GM21619 (cell line): ENCODE measurements around the gene INPP4A.
A peak's percentile ranks its signal among the peaks of the same experiment; 100 is the strongest.

Experiments used
- ATAC-seq: cut with Tn5 transposase; IDR thresholded peaks from one replicate; pipeline ENCODE4 v1.9.1; 2021; ENCODE audit not compliant: unreplicated experiment

INPP4A gene

DNA sequence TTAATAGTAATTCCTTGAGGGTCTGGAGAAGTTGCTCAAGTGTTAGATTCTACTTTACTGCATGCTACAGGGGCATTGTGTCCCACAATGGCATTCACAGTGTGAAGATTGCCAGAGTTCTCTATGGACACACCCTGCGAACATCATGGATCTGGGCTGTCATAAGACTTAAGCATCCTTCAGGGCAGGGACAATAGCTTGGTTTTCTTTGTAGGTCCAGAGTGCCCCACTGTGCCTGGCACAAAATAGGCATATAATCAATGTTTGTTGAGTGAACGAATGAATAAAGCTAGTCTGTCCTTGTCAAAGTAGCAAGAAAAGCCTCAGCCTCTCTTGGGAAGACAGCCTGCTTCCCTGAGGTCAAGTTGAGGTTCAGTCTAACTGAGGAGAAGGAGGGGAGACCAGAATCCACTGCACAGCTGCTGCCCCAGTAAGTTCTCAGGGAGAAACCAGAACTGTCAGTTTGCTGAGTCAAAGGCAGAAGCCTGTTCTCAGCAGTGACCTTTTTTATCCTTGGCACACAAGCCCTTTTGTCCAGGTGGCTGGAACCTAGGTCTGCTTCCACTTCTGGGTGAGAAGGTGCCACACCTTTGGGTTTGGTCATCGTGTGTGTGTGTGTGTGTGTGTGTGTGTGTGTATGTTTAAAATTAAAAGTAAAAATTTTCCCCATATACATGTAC, 15.0 kb downstream of the INPP4A start:
- no peak for ATAC-seq

DNA sequence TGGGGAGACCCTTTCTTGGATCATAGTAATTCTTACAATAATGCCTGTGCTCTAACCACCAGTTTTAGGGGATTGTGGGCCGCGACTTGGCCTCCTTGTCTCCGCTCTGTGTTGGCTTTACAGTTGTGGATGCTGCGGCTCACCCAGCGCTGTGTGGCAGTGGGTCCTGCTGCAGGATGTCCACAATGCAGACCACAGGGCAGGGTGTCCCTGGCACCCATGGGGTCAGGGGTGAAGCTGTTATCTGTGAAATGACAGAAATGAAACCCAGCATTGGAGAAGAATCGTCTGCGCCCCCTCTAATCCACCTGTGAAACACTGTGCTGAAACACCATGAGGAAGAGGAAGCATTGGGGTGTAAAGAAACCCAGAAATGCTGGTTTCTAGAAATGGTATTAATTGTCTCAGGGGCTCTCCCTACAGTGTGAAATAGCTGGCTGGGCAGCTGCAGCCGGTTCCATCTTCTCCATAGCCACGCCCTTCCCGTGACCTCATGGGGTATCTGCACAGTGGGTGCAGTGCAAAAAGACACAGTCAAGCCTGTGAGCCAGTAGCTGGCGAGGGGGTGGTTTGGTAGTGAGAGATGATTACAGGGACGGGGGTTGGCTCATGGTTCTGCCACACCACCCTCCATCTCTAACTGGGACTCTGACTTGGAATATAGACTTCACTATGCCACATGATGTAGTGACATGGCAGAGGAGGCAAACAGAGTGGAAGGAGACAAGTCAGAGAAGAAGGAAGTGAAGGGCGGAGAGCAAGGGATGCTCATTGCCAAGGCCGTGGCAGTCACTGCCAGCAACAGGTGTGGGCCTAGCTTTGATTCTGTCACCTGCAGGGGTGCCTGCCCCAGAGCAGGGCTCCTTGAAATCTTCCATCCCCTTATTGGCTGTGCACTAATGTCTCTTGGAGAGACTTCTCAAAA, 16.2 kb downstream of the INPP4A start:
- ATAC-seq = peak; percentile 61

DNA sequence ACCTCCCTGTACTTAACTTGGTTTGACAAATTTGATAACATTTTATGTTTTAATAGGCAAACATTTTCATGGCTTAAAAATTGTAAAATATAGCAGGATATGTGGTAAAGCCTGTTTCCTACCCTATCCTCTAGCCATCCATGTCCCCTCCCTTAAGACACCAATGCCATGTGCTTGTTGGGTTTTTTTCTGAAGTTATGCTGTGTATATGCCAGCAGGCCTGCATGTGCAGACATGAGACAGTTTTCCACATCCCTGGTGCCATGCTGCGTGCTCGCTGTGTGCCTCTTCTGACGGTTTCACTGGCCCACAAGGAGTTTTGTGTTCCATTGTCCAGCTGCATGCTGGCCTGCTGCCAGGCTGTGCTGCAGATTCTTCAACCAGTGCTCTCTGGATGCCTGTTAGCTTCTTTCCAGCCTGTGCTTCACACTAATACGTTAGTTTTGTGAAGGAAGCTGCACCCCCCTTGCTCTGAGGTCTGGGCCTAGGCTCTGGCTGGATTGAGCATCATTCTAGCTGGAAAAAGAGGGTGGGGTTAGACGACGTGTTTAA, 16.9 kb downstream of the INPP4A start:
- ATAC-seq = no peak

DNA sequence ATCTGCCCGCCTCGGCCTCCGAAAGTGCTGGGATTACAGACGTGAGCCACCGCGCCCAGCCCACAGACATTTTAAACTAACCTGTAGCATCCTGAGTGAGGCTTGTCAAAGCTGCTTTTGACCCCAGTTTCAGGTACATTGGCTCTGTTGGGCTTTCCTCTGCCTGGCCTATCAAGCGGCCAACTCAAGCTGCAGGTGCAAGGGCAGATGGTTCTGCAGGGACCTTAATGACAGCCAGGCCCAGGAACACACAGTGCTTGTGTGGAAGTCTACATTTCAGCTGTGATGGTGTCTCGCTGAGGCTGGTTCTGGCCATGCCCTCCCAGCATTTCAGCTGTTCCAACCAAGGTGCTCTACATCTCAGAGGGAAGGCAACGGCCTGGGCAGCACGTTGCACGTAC, 18.4 kb downstream of the INPP4A start:
- ATAC-seq = no peak

DNA sequence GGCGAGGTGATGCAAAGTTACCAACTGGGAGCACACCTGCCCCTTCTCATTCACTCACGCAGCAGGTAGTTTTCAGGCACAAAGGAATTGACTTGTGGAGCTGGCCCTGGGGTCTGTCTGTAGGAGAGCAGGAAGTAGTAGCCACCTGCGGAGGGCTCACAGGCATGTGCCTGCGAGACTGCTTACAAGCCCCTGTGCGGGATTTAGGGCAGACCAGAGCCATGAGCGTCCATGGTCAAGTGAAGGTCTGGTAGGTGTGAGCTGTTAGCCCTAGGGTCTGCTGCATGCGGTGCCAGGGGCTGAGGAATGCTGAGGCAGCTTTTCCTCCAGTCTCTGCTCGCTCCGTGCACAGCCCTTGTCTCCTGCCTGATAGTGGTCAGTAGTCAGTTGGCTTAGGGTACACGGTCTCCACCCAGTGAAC, 18.9 kb downstream of the INPP4A start:
- ATAC-seq = no peak

DNA sequence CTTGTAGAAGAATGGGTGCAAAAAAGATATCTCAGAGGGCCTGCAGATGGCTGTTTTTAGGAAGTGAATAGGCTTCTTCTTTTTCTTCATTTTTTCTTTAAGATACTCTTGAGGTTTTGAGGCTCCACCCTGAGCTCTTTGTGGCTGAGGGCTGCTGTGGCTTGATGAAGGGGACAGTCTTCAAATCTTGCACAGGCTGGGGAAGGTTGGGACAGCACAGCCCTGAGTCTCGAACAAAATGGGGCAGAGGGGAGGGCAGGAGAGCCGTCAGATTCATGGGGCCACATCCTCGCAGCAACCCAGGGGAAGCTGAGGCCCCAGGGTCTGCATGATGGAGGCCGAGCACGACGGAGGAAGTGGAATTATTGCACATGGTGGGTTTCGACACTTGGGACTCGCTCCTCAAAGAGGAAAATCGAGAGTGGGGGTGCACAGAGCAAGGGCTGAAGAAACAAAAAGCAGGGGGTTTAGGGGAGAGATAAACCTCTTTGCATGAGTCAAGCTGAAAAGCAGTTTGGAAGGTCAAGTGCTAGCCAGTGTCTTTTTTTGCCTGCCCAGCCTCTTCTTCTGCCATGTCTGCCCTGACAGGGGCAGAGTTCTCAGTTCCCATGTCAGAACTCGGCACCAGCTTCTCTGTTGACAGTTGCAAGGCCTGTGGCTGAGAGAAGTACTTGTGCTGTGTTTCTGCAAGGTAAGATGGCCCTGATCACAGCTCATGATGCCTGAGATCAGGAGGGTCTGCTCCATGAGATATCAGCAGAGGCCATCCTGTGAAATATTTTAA, 19.5 kb downstream of the INPP4A start:
- ATAC-seq = no peak

DNA sequence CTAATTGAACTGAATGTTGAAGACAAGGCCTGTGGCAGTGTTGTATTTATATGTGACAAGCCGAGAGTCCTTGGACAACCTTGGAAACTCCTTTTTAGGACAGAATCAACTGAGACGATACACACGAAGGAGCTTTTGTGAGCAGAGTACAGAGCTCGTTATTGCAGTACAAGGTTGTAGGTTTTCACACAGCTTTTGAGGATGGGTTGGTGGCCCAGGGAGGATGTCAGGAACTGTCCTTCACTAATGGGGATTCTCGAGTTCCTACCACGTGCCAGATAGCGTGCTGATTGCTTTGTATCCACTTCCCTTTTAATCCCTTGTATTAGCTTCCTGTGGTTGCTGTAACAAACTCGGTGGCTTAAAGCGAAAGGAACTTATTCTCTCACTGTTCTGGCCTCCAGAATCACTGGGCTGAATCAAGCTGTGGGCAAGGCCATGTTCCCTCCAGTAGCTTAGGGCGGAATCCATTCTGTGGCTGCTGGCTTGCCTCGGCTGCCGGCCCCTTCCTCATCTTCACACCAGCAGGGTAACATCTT, 20.2 kb downstream of the INPP4A start:
- ATAC-seq = peak; percentile 32

DNA sequence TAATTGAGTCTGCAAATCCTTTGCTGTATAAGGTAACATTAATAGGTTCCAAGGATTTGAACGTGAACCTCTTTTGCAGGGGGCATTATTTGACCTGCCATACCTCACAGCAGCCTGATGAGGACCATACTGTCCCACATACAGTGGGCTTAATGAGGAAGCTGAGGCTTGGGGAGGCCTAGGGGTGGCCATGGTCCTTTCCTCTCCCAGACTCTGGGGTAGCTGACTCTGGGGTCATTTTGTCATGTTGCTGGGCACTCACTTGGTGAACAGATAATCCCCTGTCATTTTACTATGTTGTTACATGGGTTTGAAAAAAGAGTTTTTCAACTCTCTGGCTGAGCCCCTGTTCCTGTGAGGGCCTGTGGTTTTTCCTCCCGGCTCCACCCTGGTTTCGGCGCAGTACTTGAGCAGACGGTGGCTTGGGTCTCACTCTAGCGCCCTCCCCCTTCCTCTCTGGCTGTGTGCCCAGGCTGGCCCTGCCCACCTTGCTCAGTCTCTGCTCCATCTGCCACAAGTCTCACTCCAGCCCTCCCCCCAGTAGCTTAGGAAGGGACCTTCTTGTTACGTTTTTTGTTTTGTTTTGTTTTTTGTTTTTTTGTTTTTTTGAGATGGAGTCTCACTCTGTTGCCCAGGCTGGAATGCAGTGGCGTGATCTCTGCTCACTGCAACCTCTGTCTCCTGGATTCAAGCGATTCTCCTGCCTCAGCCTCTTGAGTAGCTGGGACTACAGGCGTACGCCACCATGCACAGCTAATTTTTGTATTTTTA, 21.0 kb downstream of the INPP4A start:
- ATAC-seq = peak; percentile 30

DNA sequence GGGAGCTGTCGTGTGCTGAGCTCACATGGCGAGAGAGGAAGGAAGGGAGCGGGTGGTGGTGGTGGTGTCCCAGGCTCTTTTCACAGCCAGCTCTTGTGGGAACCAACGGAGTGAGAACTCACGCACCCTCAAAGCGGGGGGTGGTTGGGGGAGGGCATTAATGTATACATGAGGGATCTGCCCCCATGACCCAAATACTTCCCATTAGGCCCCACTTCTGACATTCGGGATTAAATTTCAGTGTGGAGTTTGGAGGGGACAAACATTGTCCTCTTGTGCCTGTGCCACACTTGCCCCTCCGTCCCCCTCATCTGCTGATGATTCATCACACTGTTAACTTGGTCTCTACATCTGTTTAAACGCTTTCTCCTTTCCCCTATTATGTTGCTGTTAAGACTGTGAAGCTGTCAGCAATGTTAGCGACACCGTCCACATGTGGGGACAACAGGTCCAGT, 22.5 kb downstream of the INPP4A start:
- no peak for ATAC-seq

DNA sequence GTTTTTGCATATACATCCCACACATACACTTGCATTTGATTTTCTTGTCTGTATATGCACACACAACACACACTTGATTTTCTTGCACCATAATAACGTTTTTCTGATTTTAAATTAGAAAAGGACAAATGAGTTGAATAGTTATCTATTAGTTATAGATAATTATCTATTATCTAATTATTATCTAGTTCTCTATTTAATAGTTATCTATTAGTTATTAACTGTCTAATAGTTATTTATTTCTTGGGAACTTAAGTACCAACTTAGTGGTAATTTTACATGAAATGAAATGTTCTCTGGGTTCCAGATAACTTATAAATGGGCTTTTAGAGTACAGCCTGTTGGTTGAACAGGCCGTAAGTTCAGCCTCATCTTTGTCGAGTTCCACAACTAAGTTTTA, 23.0 kb downstream of the INPP4A start:
- no peak for ATAC-seq

DNA sequence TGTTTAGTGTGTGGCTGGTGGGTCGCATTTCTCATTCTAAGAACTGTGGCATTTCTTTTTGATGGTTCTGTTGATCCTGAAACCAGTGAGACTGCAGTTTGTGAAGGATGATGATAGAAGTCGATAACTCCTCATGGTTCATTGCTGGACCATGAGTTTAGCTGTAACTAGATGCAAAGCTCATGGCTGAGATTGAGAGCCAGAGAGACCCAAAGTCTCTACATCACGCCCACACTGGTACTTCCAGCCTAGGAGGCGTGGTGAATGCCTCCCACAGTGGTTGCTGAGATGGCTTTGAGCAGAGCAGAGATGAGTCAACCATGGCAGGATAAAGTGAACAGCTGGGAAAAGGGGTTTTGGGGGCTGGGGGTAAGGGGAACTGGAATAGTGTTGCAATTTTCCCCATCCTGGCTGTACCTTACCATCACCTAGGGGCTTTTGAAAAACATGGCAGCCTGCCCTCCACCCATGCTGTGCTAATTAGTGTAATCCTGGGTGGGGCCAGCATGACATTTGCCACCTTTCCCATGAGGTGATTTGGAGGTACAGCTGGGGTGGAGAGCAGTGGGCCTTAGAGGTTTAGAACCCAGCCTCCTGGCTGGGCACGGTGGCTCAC, 24.1 kb downstream of the INPP4A start:
- ATAC-seq = peak; percentile 41

DNA sequence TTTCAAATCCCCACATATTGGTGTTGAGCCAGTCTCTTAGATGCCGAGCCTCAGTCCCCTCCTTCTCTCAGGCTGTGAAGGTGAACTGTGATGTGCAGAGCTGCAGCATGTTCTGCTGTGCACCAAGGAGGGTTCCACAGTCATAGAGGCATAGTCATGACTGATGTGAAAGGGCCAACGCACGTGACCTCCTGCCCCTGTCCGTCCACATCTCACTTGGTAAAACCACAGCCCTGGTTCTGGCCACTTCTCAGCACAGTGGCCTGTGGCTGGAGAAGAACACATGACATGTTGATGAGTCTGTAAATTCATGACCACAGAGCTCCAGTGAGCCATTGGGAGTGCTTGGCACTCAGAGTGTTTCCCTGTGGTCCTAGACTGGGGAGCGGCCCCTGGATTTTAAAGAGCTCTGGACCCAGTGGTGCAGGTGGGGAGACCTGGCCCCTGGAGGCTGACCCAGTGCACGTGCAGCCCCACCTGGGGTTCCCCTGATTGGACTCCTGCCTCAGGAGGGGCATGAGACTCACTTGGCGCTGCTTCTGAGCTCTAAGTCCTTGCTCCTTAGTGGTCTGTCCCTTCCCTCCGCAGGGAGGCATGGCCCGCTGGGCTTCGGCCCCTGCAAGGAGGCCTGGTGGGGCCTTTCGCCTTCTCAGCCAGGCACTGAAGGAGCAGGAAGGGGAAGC, 25.3 kb downstream of the INPP4A start:
- no peak for ATAC-seq

DNA sequence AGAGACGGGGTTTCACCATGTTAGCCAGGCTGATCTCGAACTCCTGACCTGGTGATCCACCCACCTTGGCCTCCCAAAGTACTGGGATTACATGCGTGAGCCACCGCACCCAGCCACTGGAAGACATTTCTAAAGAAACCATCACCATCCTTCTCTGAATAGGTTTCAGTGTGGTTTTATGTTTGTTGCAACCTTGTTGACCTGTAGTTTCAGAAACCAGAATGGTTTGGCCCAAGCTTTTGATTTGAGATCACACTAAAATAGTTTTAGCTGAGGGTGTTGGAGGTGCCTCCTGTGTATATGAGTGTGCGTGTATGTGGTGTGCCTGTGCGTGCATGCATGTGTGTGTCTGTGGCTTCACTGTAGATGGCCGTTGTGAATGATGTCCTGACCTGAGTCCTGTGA, 26.2 kb downstream of the INPP4A start:
- no peak for ATAC-seq

DNA sequence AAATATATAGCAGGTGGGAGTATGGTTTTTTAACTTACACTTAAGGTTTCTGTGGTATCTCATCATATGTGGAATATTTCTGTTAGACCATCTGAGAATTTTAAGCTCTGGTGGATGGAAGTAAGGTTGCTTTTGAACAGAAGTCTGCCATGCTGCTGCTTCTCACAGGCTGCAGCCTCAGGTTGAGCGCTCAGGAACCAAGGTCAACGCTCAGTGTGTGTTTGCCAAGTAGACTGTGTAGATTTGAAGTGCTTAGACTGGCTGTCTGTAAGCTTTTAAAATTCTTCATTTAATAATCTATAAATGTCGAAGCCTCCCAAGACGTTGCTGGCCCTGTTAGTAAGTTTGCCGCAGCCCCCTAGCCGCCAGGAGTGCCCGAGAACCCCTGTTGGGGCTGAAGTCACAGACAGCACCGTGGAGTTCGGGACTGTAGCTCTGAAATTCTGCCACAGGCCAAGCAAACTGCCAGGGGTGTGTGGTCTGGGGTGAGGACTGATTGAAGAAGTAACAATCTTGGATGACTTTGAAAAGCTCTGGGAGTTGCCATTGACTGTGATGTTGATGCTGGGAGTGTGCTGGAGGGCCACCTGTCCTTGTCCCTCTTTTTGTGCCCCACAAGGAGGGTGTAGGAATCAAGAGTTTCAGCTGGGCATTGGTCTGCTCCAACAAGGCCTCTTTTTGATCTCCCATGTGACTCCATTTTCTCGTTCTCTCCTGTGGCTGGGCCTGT, 26.9 kb downstream of the INPP4A start:
- ATAC-seq = no peak

DNA sequence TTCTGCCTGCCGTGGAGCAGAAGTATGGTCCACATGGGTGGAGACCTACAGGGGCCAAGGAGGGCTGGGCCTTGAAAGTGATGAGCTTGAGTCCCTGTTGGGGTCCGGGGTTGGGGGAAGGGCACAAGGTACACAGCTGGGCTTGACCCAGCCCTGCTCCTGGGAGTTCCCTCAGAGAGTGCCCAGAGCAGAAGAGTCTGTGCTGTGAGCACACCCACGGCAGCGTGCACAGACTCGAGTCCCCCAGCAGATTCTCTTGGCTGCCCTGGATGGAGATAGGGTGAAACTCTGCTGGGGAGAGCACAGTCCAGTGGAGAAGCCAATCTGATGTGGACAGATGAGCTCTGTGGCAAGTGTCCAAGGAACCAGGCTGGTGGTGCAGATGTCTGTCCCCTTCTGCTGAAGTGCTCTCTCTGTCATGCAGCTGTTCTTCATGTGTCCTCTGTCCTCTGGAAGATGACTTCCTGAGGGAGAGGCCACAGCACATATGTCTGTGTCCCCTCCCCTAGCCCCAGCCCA, 27.5 kb downstream of the INPP4A start:
- ATAC-seq = no peak

DNA sequence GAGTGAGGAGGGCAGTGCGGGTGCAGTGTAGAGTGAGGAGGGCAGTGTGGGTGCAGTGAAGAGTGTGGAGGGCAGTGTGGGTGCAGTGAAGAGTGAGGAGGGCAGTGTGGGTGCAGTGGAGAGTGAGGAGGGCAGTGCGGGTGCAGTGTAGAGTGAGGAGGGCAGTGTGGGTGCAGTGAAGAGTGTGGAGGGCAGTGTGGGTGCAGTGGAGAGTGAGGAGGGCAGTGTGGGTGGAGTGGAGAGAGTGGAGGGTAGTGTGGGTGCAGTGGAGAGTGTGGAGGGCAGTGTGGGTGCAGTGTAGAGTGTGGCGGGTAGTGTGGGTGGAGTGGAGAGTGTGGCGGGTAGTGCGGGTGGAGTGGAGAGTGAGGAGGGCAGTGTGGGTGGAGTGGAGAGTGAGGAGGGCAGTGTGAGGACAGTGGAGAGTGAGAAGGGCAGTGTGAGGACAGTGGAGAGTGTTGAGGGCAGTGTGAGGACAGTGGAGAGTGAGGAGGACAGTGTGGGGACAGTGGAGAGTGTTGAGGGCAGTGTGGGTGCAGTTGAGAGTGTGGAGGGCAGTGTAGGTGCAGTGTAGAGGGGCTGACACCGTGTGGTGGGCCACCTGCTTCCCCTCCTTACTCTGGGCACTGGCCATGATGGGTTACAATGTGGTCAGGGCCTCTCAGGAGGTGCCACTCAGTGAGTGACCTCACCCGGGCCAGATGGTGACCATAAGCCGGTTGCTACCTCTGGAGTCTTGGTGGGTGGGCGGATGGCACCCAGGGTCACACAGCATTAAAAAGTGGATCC, 28.5 kb downstream of the INPP4A start:
- no peak for ATAC-seq

DNA sequence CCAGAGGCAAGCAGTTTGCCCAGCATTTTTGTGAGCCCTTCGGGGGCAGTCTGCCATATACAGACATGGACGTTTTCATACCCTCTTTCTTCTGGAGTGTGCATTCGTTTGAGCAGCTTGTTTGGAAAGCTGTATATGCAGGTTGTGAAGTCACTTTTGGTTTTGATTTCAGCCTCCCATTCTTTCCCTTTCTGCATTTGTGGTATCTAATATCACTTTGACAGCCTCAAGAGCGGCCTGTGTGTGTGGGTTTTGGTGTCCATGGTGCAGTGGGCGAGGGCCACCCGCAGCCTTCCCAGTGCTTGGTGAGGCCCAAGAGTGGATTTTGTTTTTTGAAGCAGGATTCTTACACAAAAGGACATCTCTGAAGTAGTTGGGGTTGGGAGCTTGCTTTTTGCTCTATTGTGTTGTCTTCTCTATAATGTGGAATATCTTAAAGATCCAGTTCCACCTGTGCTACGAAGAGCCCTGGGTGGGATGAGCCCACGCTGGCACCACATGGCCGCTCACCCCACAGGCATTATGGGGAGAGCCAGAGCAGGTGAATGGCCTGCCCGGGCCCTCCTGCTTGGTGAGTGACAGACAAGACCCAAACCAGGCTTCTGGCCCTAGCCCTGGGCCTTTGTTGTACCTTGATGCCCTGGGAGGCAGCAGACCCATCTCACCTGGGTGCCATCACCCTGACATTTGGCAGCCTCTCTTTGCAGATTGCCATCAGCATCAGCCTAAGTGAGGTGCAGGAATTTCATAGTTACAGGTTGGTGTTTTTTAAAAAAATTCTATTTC, 29.5 kb downstream of the INPP4A start:
- peak; percentile 38 for ATAC-seq
